Effector memory CD8-positive, alpha-beta T cell (primary cell): ENCODE results near the gene MLLT10.

ENCODE experiments used
- ATAC-seq: fragments of 150-1000 bp; cut with Tn5 transposase; replicated peaks from 2 replicates; pipeline ENCODE4 v1.10.0; 2021; ENCODE audit warnings: mild to moderate bottlenecking, moderate library complexity
- DNase-seq, 3 experiments: peaks; one replicate each; pipeline ENCODE4 v3.0.0; 2021
- H3K27ac Mint-ChIP-seq, 2 donors: one replicate each; pipeline ENCODE4 v1.8.0; 2022; ENCODE audit warnings: mild to moderate bottlenecking in 2 of 2, mixed read lengths in 2 of 2, moderate library complexity in 2 of 2
- H3K27me3 Mint-ChIP-seq, 2 donors: one replicate each; pipeline ENCODE4 v1.8.0; 2022; ENCODE audit warnings: mixed read lengths in 2 of 2
- H3K36me3 Mint-ChIP-seq: one replicate; pipeline ENCODE4 v1.8.0; 2022; ENCODE audit warnings: mild to moderate bottlenecking, moderate library complexity, mixed read lengths; ENCODE audit not compliant: insufficient read depth
- H3K4me1 Mint-ChIP-seq, 2 donors: one replicate each; pipeline ENCODE4 v1.8.0; 2022; ENCODE audit warnings: low read depth in 2 of 2, mixed read lengths in 2 of 2
- H3K4me3 Mint-ChIP-seq, 2 donors: one replicate each; pipeline ENCODE4 v1.8.0; 2022; ENCODE audit warnings: mild to moderate bottlenecking in 2 of 2, mixed read lengths in 2 of 2, moderate library complexity in 2 of 2
- H3K9me3 Mint-ChIP-seq, 2 donors: one replicate each; pipeline ENCODE4 v1.8.0; 2022; ENCODE audit warnings: mixed read lengths in 2 of 2

The MLLT10 gene

DNA sequence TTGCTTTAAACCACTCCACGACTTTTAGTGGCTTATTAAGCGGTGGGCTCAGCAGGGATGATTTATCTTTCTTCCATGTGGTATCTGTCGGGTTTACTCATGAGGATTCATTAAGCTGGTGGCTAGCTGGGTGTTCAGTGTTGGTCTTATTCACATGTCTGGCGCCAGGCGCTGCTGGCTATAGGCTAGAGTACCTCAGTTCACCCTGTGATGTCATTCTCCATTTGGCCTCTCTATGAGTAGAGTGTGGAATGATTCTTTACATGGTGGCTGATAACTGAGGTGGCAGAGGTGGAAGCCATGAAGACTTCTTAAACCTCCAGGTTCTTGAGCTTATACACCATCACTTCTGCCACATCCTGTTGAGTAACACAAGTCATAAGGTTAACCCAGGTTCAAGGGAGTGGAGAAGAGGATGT is 115.4 kb downstream of the MLLT10 start:
- ATAC-seq = peak; percentile 68
- Mint-ChIP-seq H3K27me3 (no peaks in the 10 kb centered on the region), H3K27ac (peak overlapping the region; percentile 51 to 90), H3K36me3 (peaks cover 8% of the 10 kb centered on the region), H3K9me3 (peaks cover 0 to 2% of the 10 kb centered on the region in 2 donors), H3K4me3 (peak overlapping the region; percentile 31 to 64), H3K4me1 (peaks cover 15 to 37% of the 10 kb centered on the region in 2 donors)
- DNase-seq = no peak

DNA sequence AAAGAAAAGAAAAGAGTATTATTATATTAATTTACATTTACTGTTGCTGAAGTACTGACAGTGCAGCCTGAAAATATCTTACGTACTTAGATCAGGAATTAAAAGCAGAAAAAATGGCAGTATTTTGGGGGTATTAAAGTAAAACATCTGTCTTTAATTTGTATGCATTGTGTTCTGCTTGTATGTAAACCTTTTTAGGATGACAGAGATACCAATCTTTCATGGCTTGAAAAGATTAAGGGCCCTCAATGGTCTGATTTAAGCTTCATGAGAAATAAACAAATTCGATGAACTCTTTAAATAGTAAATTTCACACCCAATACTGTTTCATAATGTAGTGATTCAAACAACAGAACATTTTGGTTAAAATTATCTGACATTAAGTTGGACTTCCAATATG is 116.3 kb downstream of the MLLT10 start:
- ATAC-seq = no peak
- no peaks in the 10 kb centered on the region for H3K27me3 Mint-ChIP-seq

DNA sequence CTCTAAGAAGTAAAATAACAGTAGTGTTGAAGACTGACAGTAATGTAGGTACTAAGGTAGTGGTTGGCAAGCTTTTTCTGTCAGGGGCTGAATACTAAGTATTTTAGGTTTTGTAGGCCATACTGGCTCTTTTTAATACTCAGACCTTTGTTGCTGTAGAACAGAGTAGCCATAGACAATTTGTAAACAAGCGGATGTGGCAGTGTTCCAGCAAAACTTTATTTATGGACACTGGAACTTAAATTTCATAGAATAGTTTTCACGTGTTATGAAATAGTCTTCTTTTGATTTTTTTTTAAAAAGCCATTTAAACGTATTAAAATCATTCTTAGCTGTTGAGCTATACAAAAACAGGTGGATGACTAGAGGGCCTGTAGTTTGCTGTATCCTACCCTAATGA is 121.2 kb downstream of the MLLT10 start:
- H3K27ac Mint-ChIP-seq = no peak overlapping the region
- H3K9me3 Mint-ChIP-seq = no peaks in the 10 kb centered on the region
- ATAC-seq (no peak), DNase-seq (no peak)
- peaks cover 0 to 4% of the 10 kb centered on the region in 2 donors for H3K4me1 Mint-ChIP-seq
- H3K27me3 Mint-ChIP-seq = no peaks in the 10 kb centered on the region
- H3K4me3 Mint-ChIP-seq = no peak overlapping the region
- H3K36me3 Mint-ChIP-seq = peaks cover 10% of the 10 kb centered on the region

More for the DNA sequence above, 116.3 kb downstream of the MLLT10 start:
- Mint-ChIP-seq H3K9me3 (peaks cover 0 to 2% of the 10 kb centered on the region in 2 donors), H3K4me3 (no peak overlapping the region), H3K4me1 (peaks cover 12 to 30% of the 10 kb centered on the region in 2 donors), H3K27ac (no peak overlapping the region), H3K36me3 (peaks cover 8% of the 10 kb centered on the region)
- no peak for DNase-seq

DNA sequence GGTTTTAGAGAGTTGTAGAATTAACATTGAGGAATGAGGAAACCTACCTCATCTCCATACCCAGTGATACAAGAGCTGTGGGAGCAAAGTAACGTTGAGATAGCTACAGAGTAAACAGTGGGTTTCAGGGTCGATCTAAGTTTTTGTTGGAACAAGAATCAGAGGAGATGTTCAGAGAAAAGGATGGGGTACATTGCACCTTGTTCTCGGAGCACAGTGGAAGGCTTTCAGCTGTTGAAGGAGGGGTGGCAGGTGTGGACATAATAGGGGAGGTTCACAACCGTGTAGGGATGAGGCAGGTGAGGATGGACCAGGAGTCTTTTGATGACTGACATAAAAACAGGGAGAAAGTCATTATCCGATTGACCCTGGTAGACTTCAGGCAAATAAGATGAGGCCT is 121.7 kb downstream of the MLLT10 start:
- H3K27me3 Mint-ChIP-seq = no peaks in the 10 kb centered on the region
- H3K4me1 Mint-ChIP-seq = peaks cover 0 to 4% of the 10 kb centered on the region in 2 donors
- H3K4me3 Mint-ChIP-seq = no peak overlapping the region
- H3K9me3 Mint-ChIP-seq = no peaks in the 10 kb centered on the region
- DNase-seq (no peak), ATAC-seq (no peak)
- no peak overlapping the region for H3K27ac Mint-ChIP-seq
- H3K36me3 Mint-ChIP-seq = peaks cover 10% of the 10 kb centered on the region

DNA sequence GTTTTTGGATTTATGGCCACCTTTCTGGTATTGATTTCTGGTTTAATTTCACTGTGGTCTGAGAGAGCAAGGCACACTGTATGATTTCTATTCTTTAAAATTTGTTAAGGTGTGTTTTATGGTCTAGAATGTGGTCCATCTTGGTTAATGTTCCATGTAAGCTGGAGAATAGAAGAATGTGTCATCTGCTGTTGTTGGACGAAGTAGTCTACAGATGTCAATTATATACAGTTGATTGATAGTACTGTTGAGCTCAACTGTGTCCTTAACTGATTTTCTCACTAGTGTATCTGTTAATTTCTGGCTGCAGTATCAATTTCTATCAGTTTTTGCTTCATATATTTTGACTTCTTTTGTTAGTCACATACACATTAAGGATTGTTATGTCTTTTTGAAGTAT is 127.1 kb downstream of the MLLT10 start:
- Mint-ChIP-seq H3K36me3 (peaks cover 6% of the 10 kb centered on the region), H3K4me3 (peak overlapping the region in 1 of 2 donors; percentile 7), H3K9me3 (no peaks in the 10 kb centered on the region), H3K4me1 (peaks cover 21 to 31% of the 10 kb centered on the region in 2 donors), H3K27me3 (no peaks in the 10 kb centered on the region), H3K27ac (no peak overlapping the region)
- ATAC-seq (no peak), DNase-seq (no peak)

DNA sequence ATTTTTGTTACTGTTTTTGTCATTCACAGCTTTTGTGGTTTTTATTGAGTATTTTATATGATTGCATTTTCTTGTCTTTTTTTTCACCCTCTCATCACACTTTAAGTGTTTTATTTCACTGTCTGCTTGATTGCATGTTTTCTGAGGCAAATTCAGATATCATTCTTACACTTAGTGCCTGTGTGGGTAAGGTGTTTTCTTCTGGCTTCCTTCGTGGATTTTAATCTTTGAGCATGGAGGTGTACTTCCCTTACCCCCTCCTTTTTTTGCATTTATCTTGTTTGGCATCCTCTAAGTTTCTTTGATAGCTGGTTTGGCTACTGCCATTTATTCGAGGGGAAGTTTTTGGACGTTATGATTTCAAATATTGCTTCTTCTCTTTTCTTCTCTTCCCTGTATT is 127.9 kb downstream of the MLLT10 start:
- H3K36me3 Mint-ChIP-seq = peaks cover 6% of the 10 kb centered on the region
- H3K4me3 Mint-ChIP-seq = peak overlapping the region in 1 of 2 donors; percentile 18
- DNase-seq (no peak), ATAC-seq (peak; percentile 64)
- no peaks in the 10 kb centered on the region for H3K9me3 Mint-ChIP-seq
- H3K27me3 Mint-ChIP-seq = no peaks in the 10 kb centered on the region
- peaks cover 24 to 38% of the 10 kb centered on the region in 2 donors for H3K4me1 Mint-ChIP-seq
- no peak overlapping the region for H3K27ac Mint-ChIP-seq

DNA sequence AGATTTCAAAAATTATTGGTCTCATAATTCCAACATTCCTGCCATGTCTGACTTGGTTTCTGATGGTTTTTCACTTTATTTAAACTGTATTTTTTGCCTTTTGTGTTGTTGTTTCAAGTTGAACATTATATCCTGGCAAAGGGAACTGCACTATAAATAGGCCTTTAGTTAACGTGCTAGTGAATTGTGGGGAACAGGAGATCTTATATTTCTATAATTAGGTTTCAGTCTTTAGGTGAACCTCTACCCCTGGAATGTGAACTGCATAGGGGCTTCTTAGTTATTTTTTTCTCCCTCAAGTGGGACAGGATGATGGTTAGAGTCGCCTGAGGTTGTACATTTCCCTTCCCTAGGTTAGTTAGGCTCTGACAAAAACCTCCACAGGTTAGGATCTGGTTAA is 128.6 kb downstream of the MLLT10 start:
- Mint-ChIP-seq H3K4me3 (peak overlapping the region in 1 of 2 donors; percentile 18), H3K9me3 (no peaks in the 10 kb centered on the region), H3K36me3 (peaks cover 9% of the 10 kb centered on the region), H3K4me1 (peaks cover 24 to 43% of the 10 kb centered on the region in 2 donors), H3K27me3 (no peaks in the 10 kb centered on the region), H3K27ac (no peak overlapping the region)
- ATAC-seq = no peak
- DNase-seq = no peak

DNA sequence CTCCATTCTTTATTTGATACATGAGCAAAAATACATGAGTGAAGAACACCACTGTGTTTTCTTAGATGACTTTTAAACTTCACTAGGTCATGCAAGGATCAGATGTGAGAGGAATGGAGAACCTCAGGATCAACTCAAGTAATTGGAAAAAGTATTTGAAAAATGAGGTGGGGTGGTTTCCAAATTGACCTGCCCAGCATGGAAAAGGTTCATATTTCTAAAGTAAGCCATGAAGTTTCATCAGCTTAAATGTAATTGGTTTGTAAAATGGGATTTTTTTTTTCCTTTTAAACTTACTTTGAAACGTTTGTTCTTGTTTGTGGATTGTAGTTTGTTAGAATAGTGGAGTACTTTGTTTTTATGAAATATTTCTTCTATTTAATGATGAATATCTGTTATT is 134.8 kb downstream of the MLLT10 start:
- Mint-ChIP-seq H3K27me3 (no peaks in the 10 kb centered on the region), H3K36me3 (peaks cover 17% of the 10 kb centered on the region), H3K4me3 (no peak overlapping the region), H3K4me1 (peaks cover 8 to 27% of the 10 kb centered on the region in 2 donors), H3K9me3 (no peaks in the 10 kb centered on the region), H3K27ac (no peak overlapping the region)
- DNase-seq (no peak), ATAC-seq (no peak)

DNA sequence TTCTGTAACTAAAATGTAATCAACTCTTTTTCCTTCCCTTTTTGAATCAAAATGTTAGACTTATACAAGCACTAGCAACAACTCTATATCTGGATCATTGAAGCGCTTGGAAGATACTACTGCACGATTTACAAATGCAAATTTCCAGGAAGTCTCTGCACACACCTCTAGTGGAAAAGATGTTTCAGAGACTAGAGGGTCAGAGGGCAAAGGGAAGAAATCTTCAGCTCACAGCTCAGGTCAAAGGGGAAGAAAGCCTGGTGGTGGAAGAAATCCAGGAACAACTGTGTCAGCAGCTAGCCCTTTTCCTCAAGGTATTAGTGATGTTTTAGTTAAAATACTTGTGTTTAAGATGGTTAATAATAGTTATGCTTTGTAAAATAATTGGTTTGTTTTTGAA is 136.4 kb downstream of the MLLT10 start:
- Mint-ChIP-seq H3K27me3 (no peaks in the 10 kb centered on the region), H3K9me3 (no peaks in the 10 kb centered on the region), H3K4me3 (no peak overlapping the region), H3K27ac (no peak overlapping the region), H3K4me1 (peaks cover 11 to 29% of the 10 kb centered on the region in 2 donors), H3K36me3 (peaks cover 26% of the 10 kb centered on the region)
- DNase-seq (no peak), ATAC-seq (no peak)

DNA sequence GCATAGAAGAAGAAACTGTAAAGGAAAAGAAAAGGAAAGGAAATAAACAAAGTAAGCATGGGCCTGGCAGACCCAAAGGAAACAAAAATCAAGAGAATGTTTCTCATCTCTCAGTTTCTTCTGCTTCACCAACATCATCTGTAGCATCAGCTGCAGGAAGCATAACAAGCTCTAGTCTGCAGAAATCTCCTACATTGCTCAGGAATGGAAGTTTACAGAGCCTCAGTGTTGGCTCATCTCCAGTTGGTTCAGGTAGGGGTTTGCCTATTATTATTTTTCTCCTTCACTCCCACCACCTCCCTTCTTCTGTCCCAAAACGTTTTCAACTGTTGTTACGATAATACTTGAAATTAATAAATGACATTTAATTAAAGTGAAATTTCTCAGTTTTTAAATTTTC is 139.6 kb downstream of the MLLT10 start:
- peak overlapping the region in 1 of 2 donors; percentile 60 for H3K27ac Mint-ChIP-seq
- no peaks in the 10 kb centered on the region for H3K9me3 Mint-ChIP-seq
- no peak for DNase-seq
- ATAC-seq = no peak
- H3K27me3 Mint-ChIP-seq = no peaks in the 10 kb centered on the region
- peaks cover 22% of the 10 kb centered on the region for H3K36me3 Mint-ChIP-seq
- H3K4me3 Mint-ChIP-seq = no peak overlapping the region
- peaks cover 5 to 14% of the 10 kb centered on the region in 2 donors for H3K4me1 Mint-ChIP-seq

DNA sequence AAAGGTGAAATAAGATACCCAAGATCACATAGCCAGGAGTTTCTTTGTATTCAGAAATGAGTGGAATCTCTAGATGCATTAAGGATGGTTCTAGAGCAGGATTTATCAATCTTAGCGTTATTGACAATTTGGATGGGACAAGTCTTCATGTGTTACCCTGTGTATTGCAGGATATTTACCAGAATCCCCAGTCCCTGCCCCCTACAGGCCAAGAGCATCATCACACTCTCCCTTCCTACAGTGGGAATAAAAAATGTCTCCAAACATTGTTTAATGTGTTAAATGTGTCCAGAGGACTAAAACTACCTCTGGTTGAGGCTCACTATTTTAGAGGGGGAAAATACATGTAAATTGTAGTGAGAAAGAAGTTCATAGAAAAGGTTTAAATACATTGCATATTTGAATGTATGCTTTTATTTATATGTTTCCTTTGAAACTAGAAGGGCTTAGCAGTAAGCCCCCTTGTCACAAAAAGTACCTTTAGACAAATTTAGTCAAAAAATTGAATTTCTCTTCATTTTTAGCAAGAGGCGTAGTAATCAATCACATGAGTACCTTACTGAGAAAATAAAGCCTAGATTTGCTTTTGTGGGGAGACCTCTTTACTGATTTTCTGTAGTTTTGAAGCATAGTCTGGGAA is 141.2 kb downstream of the MLLT10 start:
- Mint-ChIP-seq H3K27me3 (no peaks in the 10 kb centered on the region), H3K27ac (no peak overlapping the region), H3K36me3 (peaks cover 22% of the 10 kb centered on the region), H3K4me1 (peaks cover 3 to 10% of the 10 kb centered on the region in 2 donors), H3K4me3 (no peak overlapping the region), H3K9me3 (no peaks in the 10 kb centered on the region)
- DNase-seq = peak in 2 of 3 experiments; percentile 9 to 32
- peak; percentile 56 for ATAC-seq

DNA sequence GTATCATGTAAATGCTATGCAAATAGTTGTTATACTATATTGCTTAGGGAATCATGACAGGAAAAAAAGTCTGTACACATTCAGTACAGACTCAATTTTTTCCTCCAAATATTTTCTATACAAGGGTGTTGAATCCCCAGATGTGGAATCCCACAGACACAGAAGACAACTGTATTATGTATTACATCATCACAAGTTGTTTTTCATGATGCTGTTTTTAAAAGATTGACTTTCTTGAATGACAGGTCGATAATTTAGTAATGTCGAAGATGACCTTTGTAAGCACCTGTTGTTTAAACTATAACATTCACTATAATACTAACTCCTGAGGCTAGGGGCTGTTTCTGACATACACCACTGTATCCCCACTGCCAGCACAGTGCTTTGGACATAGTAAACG is 143.5 kb downstream of the MLLT10 start:
- Mint-ChIP-seq H3K27me3 (no peaks in the 10 kb centered on the region), H3K36me3 (peaks cover 23% of the 10 kb centered on the region), H3K9me3 (no peaks in the 10 kb centered on the region), H3K4me1 (peaks cover 3 to 11% of the 10 kb centered on the region in 2 donors), H3K4me3 (no peak overlapping the region), H3K27ac (no peak overlapping the region)
- no peak for ATAC-seq
- no peak for DNase-seq

DNA sequence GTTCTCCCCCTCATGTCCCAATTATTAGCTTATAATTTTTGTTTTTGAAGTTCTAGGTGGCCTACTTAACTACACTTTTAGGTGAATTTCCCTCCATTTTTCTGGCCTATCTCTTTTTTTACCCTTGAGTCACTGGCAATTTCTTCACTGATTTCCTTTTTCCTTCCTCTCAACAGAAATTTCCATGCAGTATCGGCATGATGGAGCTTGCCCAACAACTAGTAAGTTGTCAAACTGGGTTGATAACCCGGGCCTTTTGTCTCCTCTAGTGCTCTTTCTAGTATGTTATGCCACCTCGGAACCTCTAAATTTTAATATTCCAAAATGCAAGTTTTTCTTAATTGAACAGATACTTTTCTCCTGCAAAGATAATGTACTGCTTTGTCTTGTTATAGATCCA is 147.1 kb downstream of the MLLT10 start:
- Mint-ChIP-seq H3K27ac (no peak overlapping the region), H3K4me1 (peaks cover 0 to 15% of the 10 kb centered on the region in 2 donors), H3K27me3 (no peaks in the 10 kb centered on the region), H3K4me3 (no peak overlapping the region), H3K9me3 (no peaks in the 10 kb centered on the region), H3K36me3 (peaks cover 17% of the 10 kb centered on the region)
- no peak for DNase-seq
- ATAC-seq = no peak

DNA sequence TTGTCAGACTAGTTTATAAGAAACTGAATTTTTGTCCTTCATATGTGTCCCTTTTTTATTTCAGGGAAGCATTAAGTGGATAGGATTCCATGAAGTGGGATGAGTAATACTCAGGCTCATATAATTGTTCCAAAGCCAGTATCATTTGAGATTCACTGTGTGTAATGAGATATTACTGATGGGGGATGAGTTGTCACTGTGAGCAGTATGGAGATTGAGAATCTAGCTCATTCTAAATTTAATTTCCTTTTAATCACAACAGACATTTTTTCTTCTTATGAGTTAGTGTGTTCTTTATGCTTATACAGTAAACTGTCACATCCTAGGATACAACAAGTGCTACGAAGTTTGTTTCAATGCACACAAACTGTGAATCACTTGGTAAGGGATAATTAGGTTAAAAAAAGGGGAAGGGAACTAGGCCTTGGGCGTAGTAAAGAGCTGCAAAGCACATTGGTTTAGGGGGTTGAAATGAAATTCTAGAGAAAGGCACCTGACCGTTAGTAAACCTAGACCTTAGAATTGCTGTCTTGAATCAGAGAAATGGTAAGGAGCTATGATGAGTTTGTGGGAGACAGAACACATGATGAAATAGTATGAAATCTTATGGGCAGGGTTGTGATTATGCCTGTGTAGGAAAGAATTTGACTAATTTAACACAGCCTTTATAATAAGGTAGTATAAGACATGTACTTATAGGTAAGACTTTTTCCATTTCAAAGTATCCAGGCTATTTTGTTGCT is 153.4 kb downstream of the MLLT10 start:
- Mint-ChIP-seq H3K36me3 (peaks cover 16% of the 10 kb centered on the region), H3K9me3 (no peaks in the 10 kb centered on the region), H3K4me3 (no peak overlapping the region), H3K27me3 (no peaks in the 10 kb centered on the region), H3K4me1 (peaks cover 0 to 11% of the 10 kb centered on the region in 2 donors), H3K27ac (peak overlapping the region in 1 of 2 donors; percentile 1)
- ATAC-seq (no peak), DNase-seq (no peak)
